ENCODE measurements around the gene DOK4.
A peak's percentile ranks its signal among the peaks of the same experiment; 100 is the strongest.
"Not testable (repeated sequence)": the region's sequence is repeated elsewhere in the genome, so short reads cannot be mapped to it uniquely, and the experiment has no call there.

DOK4 gene

DNA sequence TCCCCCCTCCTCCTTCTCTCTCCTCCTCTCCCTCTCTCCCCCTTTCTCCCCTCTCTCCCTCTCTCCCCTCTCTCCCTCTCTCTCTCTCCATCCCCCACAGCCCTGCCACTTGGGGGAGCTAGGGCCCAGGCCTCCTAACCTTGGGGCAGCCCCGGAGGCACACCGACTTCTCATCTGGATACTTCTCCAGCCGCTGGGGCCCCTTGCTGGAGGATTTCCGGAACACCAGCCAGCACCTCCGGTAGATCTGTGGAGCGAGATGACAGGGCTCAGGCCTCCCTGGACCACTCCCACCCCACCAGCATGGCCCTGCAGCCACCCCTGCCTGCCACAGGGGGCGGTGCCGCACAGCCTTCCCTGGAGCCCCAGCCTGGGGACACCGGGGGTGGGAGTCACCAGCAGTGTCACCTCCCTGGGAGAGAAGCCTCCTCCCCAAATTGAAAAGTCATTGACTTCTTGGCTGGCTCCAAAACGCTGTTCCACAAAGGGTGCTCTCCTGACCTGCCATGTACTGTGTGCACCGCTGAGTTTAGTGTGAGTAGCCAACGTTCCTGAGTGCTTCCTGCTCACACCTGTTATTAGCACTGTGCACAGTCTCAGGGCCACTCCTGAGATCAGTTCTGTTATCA is 10.5 kb downstream of the DOK4 start:
- DNase-seq: peak; percentile 73

DNA sequence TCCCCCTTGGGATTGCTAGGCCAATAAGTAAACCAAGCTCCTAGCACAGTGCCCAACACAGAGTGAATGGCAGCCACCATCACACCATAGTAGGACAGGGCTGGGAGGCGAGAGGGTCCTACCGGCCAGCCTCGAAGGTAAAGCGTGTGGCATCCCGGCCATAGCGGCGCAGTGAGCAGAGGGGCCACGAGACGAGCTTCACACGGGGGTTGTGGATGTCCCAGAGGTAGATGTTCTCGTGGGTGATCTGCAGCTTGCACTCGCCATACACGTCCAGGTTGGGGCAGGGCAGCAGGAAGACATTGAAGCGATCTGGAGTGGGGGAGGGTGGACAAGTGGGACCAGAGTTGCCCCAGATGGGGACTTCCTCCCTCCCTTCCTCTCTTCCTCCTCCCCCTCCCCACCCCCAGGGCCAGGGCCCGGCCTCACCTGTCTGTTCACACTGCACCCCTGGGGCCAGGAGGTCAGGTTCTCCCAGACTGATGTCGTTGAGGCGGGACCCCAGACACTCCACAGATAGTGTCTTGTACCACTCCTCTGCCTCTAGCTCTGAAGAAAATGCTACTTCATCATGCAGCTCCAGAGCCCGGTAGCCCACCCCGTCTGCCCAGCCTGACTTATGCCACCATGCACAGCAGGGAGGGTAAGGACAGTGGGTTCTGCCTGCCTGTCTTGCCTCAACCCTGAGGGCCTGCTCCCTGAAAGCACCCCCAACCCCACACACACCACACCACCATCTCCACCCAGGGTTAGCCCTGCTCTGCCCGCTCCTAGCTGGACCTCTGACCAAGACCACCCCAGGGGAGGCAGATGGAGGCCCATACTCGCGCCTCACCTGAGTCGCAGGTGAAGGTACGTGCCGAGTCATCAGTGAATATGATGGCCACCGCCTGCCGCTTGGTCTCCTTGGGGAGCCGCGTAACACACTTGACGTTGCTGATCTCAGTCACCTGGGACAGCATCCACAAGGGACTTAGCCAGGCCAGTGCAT is 11.3 kb downstream of the DOK4 start:
- no peak for DNase-seq

DNA sequence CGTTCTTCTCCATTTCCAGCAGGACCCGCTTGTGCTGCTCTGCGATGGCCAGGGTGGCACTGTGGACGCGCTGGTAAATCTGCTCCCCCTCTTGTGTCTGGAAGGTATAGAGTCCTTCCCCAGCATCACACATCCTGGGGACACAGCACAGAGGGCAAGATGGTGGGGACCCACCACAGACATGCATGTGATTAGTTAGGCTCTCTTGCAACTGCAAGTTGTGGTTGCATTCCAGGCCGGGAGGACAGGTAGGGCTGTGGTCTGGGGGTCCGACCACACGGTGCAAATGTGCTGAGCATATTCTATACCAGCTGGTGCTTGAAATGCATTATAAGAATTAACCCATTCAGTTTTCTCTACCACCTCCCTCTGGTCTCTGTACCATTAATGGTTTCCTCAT is 12.4 kb downstream of the DOK4 start:
- DNase-seq: no peak

DNA sequence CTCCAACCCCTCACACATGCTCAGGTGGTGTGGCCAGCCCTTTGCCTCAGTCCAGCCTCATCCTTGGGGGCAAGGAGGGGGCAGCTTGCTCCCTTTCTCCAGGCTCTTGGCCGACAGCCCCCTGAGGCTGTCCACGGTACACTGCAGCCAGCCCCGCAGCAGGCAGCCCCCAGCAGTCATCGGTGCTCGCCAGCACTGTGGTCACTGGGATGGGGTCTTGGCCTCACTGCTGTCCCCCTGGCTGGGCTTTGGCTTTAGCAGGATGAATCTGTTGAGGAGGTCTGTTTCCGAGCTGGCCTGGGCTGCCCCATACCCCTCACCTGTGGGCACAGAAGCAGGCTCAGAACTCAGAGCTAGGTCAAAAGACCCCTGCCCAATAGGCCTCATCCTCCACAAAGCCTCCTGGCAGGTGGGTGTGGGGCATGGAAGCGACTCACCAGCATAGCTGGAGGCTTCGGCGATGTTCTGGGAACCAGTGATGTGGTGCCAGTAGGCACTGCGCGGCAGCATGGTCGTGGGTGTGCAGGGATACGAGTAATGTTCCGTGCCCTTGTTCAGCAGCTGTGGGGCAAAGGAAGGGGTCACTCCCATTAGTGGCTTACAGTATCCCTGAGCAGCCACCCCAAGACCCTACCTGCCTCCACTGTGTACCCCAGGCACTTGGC is 13.0 kb downstream of the DOK4 start:
- DNase-seq: no peak

DNA sequence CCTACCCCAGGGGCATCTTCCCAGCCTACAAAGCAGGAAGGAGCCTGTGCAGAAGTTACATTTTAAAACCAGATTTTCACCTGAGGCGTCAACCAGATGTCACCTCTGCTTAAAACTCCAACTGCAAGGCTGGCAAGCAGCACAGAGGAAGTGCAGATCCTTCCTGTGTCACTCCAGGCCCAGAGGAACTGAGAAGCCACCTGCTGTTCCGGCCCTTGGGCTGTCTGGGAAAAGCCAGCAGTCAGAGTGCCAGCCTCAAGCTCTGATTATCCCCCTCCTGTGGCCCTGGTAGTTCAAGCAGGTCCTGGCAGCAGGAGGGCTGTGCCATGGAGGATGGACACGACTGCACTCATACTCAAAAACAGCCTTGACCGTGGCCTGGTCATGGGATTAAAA is 13.6 kb downstream of the DOK4 start:
- DNase-seq: no peak

DNA sequence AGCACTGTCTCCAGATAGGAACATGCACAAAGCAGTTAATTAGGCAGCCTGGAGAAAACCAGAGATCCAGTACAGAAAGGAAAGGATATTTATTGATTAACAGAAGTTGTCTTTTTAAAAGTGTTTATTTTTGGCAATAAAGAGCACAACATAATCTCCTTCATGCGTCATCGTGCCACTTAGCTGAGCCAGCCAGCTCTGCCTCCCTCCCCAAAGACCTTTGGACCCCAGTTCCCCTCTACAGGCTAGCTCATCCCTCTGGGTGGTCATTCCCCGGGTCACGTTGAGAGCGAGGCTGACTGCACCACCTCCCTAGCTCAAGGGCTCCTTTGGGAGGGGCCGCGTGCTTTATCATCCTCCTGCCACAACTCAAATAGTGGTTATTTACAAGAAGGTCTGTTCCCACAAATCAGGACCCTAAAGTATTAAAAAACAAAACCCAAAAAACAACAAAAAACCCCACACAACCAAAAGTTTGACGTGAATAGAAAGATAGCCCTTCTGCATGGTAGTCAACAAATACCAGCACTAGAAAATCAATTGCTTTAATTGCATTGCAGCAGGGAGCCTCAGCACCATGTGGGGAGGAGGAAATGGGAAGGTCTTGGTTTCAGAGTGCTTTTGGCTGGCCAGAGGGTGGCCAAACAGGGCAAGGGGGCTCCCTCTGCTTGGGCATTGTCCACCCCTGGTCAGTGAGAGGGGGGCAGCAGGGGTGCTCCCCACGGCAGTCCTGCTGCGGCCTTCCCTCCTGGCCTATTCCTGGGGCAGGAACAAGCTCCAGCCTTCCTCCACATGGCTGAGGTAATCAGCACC is 14.2 kb downstream of the DOK4 start:
- DNase-seq: no peak

DNA sequence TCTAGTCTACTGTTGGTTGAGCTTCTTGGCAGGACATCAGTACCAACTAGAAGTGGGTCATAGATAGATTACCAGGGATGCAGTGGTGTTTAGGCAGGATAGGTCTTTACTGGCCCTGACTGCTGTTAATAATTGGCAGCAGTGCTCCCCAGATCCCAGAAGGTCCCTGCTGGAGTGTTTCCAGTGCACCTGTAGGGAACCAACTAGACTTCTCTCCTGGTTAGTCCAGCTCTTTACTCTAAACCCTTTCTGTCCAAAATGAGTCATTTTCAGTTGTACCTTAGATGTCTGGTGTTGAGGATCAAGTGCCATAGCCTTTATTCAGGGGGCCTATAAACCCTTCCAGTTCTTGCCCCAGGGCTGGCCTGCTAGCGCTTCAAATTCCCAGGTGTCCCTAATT is 15.1 kb downstream of the DOK4 start:
- DNase-seq: no peak

DNA sequence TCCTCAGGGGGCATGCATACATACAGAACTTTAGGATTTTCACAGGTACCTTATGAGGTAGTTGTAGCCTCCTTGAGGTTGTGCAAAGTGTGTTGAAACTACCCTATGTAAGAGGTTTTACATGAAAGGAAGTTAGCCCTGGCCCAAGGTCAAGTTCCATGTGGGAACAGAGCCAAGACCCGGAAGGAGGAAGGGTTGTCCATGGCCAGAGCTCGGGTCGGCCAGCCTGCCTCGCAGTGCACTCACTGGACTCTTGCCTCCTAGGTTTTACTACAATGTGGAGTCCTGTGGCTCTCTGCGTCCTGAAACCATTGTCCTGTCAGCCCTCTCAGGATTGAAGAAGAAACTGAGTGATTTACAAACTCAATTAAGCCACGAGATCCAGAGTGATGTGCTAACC is 15.6 kb downstream of the DOK4 start:
- DNase-seq: no peak

DNA sequence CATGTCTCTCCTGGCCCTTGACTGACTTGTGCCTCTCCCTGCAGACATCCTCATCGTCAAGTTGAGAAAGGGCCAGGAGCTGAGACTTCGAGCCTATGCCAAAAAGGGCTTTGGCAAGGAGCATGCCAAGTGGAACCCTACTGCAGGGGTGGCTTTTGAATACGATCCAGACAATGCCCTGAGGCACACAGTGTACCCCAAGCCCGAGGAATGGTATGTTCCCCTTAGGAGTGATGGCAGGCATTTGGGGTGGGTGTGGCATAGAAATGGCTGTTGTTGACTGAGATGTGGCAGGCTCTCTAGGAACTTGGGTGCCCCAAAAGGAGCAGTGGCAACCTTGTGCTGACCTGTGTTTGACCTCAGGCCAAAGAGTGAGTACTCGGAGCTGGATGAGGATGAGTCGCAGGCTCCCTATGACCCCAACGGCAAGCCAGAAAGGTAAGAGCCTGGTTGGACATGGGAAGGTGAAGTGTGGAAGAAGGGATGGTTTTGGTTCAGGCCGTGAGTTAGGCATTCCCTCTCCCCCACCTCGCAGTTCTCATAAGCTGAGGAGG is 16.3 kb downstream of the DOK4 start:
- DNase-seq: no peak

DNA sequence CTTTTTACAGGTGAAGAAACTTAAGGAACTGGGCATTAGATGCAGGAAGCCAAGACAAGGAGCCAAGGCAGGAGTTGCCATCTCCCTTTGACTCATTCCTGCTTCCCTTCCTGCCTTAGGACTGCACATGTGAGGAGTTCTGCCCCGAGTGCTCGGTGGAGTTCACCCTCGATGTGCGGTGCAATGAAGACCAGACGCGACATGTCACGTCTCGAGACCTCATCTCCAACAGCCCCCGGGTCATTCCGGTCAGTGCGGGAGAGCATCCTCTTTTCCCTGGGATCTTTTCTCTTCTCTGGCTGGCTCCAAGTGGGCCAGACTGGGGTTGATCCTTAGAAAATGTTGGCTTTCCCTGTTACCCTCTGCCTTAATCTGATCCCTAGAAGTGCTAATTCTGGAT is 17.2 kb downstream of the DOK4 start:
- no peak for DNase-seq

DNA sequence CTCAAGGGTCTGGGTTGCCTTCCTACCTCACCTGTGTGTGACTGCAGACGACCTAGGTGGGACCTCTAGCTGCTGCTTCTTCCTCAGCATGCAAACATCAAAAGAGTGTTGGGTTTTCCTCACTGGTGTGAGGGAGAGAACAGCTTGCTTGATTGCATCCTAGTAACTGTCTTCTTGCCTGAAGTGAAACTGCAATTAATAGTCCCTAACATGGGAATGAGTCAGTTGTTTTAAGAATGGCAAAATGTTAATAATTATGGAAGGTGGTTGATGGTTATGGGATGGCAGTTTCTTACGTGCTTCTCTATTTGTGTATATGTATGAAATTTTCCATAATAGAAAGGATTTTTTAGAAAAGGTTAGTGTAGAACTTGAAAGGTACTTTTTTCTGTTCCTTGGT is 17.9 kb downstream of the DOK4 start:
- no peak for DNase-seq

DNA sequence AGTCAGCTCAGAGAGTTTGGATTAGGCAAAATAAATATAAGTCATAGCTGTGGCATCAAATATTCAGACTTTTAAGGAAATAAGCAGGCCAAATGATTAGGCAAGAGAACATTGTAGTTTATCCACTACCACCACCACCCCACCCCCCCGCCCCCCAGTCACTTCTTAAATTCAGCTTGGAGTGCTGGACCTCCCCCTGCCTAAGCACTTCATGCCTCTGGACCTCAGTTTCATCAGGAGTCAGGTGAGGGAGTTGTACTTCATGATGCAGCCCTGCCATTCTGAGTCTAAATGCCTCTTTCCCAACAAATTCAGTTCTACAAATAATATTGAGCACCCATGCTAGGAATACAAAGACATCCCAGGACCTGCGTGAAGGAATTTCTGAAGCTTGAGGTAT is 21.8 kb downstream of the DOK4 start:
- no peak for DNase-seq

DNA sequence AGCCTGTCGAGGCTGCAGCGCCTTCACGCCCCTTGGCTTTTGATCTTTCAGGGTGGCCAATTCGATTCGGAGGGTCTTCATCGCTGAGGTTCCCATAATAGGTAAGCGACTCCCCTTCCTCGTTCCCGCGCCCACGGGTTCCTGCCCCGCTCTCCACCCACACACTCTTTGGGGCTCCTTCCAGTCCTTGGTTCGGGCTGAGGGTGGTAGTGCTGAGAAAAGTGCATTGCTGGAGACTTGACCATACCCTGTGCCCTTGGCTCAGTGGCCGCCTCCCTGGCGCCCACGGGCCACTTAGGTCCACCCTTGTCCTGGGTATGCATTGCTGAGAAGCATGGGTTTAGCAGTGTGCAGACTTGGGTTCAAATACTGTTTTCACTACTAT is 23.3 kb downstream of the DOK4 start:
- no peak for DNase-seq

DNA sequence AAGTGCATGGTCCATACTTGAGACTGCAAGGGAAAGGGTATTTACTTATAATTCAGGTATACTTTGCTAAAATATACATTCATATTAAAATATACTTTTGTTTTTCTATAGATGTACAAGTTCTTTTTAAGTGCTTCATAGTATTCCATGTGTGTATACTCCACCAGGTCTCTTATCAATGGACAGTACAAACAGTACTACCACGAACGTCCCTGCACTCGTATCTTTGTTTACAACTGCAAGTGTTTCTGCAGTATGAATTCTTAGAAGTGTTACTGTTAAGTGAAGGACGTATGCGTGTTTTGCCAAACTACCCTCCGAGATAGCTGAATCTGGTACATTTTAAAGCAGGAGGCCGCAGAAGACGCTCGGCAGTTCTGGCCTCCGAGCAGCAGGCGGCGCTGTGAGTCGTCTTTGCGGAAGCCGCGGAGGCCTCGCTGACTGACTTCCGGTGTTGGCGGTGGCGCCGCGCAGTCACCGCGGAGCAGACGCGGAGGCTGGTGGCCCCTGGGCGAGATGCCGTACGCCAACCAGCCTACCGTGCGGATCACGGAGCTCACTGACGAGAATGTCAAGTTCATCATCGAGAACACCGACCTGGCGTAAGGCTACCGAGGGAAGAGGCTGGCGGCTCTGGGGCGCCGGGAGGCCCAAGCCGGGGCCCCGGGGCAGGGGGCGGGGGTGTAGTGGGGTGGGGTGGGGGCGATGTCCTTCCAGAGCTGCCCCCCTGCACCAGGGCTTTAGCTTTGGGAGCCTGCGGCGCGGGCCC is 23.9 kb downstream of the DOK4 start, which contains the start of gene POLR2C:
TSS of gene POLR2C (plus strand) at position 471 of the 769 bp plus-strand sequence. CDS start at position 517, 46 bp downstream.
- peak; percentile 95 for DNase-seq

DNA sequence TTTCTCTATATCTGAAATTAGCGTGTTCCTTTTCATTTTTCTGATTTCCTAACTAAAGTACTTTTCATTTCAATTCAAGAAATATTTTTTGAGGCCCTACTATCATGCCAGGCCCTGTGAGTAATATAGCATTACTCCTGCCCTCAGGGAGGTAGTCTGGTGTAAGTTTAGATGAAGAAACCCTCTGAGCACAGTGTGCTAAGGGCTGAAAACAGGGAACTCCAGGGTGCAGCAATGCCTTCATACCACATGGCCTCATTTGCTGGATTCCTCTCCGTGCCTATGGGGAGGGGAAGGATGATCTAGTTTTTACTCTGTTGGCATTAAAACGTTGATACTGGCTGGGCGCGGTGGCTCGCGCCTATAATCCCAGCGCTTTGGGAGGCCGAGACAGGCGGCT is 34.3 kb downstream of the DOK4 start:
- DNase-seq: no peak

DNA sequence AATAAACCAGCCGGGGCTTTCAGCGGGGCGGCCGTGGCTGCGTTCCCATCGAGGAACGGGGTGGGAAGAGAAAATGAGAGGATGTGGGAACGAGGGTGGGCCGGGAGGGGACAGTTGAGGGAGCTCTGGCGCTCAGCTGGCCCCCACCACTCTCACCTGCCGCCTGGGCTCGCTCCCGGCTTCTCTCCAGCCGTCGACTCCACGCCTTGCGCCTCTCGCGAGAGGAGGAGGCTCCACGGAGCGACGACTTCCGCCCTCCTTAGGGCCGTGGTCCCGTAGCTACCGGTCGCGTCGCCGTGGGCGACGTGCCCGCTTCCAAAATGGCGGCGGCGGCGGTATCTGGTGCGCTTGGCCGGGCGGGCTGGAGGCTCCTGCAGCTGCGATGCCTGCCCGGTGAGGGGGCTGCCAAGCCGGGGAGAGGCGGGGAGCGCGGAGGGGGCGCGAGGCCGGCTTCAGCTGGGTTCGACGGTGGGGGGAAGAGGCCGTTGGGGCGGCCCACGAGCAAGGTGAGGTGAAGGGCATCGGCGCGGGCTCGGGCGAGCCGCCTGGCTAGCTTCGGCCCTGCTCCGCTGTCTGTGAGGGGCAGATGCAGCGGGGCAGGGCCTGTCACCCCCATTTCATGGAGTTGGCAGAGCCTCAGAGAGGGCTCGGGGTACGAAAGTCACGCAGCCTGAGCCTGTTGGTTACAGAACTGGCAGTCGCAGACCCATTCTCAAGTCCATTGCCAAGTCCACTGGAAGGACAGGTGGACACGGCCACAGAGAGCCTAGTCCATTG is 38.9 kb downstream of the DOK4 start, which contains the start of the genes CIAPIN1 and COQ9:
TSS of gene CIAPIN1 (minus strand) at position 200 of the 777 bp plus-strand sequence. CDS start 6,457 bp downstream, outside the sequence.
TSS of gene COQ9 (plus strand) at position 294 of the 777 bp plus-strand sequence. CDS start at position 321, 27 bp downstream.
- DNase-seq: peak; percentile 93

DNA sequence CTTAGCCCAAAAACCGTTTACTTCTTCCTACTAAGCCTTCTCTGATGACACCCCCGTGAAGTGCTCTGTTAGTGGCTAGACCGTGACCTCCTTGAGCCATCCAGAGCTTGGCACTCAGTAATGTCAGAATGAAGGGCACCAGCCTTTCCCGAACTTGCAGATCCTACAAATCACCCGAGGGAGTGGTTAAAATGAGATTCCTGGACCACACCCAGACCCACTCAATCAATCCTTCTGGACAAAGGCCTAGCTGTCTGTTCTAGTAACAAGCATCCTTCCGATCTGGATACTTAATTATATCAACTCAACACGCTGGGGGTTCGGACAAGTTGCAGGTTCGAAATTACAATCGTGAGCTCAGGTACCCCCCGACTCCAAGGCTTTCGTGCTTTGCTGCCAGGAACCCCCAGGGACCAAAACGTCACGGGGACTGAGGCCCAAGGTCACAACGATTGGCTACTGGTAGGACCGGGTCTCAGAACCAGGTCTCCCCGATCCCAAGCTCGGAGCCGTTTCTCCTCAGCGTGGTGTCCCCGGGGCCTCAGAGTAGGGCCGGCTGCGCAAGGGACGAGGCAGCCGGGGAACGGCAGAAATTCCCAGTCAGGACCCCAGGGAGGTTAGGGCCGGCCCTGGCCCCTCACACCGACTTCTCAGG is 39.6 kb downstream of the DOK4 start:
- peak; percentile 22 for DNase-seq

DNA sequence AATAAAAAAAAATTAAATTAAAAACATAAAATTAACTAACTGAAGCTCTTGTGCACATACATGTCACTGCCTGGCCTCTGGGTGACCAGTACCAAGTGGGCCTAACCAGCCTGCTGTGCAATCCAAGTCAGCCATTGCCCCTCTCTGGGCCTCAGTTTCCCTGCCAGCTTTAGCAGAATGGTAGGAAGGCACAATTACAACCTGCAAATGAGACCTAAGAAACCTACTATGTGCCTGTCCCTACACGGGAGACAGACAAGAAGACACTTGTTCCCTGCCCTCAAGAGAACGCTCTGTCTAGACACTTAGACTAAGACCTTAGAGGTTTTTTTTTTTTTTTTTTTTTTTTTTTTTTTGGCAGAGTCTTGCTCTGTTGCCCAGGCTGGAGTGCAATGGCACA is 40.8 kb downstream of the DOK4 start:
- no peak for DNase-seq

DNA sequence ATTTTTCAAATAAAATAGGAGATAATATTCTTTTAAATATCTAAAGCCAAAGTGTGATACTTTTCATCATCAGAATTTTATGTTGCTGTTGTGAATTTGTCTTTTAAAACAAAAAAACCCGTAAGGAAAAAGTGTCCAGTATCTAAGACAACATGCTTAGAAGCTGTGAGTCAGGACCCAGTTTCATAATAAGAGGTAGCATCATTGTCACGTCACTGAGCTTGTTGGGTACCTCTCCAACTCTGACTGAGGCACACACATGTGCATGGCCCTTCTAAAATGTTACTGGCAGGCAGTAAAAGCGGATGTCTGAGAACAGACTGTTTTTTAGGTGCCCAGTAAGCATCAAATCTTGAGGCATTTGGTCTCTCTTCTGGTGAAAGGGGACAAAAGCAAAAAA is 41.6 kb downstream of the DOK4 start:
- no peak for DNase-seq

DNA sequence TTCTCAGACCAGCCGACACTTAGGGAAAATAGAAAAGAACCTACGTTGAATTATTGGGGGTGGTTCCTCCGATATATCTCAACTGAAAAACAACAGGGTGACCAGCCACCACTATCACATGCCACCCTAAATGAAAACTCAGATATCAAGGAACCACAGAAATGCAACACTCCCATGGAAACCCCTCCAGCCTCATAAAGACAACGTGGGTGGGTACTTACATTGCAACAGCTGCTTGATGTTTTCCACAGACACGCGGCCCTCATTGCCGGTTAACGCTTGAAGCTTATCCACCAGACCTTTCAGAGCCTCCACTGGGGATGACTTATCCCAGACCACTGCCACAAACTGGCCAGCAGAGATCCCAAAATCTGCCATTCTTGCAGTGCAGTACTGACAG is 45.7 kb downstream of the DOK4 start:
- not testable (repeated sequence) for DNase-seq
